H1 (cell line): ENCODE data around the gene ARHGEF7. TPM values are rescaled to one million over a fixed set of nuclear protein-coding genes. Genes with fewer than 3 reads are reported as not detected.

Experiments used
- CTCF ChIA-PET: fragments of 300-600 bp; sonication (Branson Sonifier 250); formaldehyde crosslinking; loops from one replicate; lab custom pipeline; 2021; ENCODE audit not compliant: partially characterized antibody; lab: Charles Lee
- POLR2A ChIA-PET: fragments of 300-600 bp; sonication (Branson Sonifier 250); formaldehyde crosslinking; loops from one replicate; lab custom pipeline; 2021; ENCODE audit warnings: inconsistent platforms; ENCODE audit not compliant: partially characterized antibody; lab: Charles Lee
- DNase-seq, 2 experiments: peaks; one replicate each; pipeline versions ENCODE4 v3.0.0 to v3.0.0-alpha.2; 2010 to 2022; ENCODE audit warnings: low spot score in 2 of 2, low read depth in 1 of 2, mixed read lengths in 1 of 2
- FAIRE-seq: peaks from 2 replicates; lab custom pipeline; 2011; peaks lifted over from hg19 to GRCh38; lab: Jason Lieb, UNC
- H2AFZ ChIP-seq: 2 replicates; pipeline ENCODE4 v1.8.1; 2012; ENCODE audit warnings: low read length, inconsistent platforms
- H2AK5ac ChIP-seq: 2 replicates; pipeline ENCODE4 v1.6.1; 2013; ENCODE audit warnings: low read depth, low read length
- H2BK120ac ChIP-seq: replicated peaks from 2 replicates; pipeline ENCODE3; 2013; ENCODE audit warnings: low read depth, low read length, inconsistent platforms
- H2BK12ac ChIP-seq: 2 replicates; pipeline ENCODE4 v1.6.1; 2013; ENCODE audit warnings: low read depth, low read length
- H2BK15ac ChIP-seq: 2 replicates; pipeline ENCODE4 v1.6.1; 2013; ENCODE audit warnings: low read length
- H2BK20ac ChIP-seq: 2 replicates; pipeline ENCODE4 v1.6.1; 2013; ENCODE audit warnings: low read length
- H2BK5ac ChIP-seq: 2 replicates; pipeline ENCODE4 v1.6.1; 2013; ENCODE audit warnings: low read depth, low read length
- H3K14ac ChIP-seq: 2 replicates; pipeline ENCODE4 v1.6.1; 2013; ENCODE audit warnings: inconsistent platforms; ENCODE audit not compliant: insufficient read length
- H3K18ac ChIP-seq: 2 replicates; pipeline ENCODE4 v1.6.1; 2013; ENCODE audit warnings: low read length; ENCODE audit errors: extremely low read depth
- H3K23ac ChIP-seq: 2 replicates; pipeline ENCODE4 v1.6.1; 2013; ENCODE audit warnings: inconsistent platforms; ENCODE audit not compliant: insufficient read length
- H3K23me2 ChIP-seq: 2 replicates; pipeline ENCODE4 v1.6.1; 2013; ENCODE audit warnings: low read depth, low read length
- H3K27ac ChIP-seq: 2 replicates; pipeline ENCODE4 v1.6.1; 2011; ENCODE audit warnings: low read depth, low read length, inconsistent platforms
- H3K27me3 ChIP-seq, 4 experiments: replicated peaks in 1 of 4; 1 replicate in 1 of 4; 2 replicates in 3 of 4; pipeline versions ENCODE4 v1.6.1 to v1.8.1; 2011 to 2013; ENCODE audit warnings: low read length in 3 of 4, mild to moderate bottlenecking in 3 of 4, inconsistent platforms in 2 of 4, mixed read lengths in 2 of 4, moderate library complexity in 1 of 4; ENCODE audit not compliant: control insufficient read depth in 3 of 4, insufficient read depth in 3 of 4; ENCODE audit errors: extremely low read depth in 1 of 4
- H3K36me3 ChIP-seq, 4 experiments: 2 replicates each; pipeline versions ENCODE4 v1.6.1 to v1.8.1; 2011 to 2013; ENCODE audit warnings: mild to moderate bottlenecking in 4 of 4, low read length in 3 of 4, moderate library complexity in 2 of 4, control low read depth in 1 of 4, inconsistent platforms in 1 of 4; ENCODE audit not compliant: insufficient read depth in 4 of 4, control insufficient read depth in 2 of 4
- H3K4ac ChIP-seq: replicated peaks from 2 replicates; pipeline ENCODE3; 2013; ENCODE audit warnings: low read length, low read depth, mixed read lengths, inconsistent platforms; ENCODE audit not compliant: insufficient read length
- H3K4me1 ChIP-seq, 4 experiments: replicated peaks in 1 of 4; 1 replicate in 1 of 4; 2 replicates in 3 of 4; pipeline versions ENCODE4 v1.6.1 to v1.8.1; 2011 to 2013; ENCODE audit warnings: low read length in 3 of 4, inconsistent platforms in 2 of 4, mixed read lengths in 1 of 4; ENCODE audit not compliant: insufficient read depth in 4 of 4, control insufficient read depth in 3 of 4
- H3K4me2 ChIP-seq, 2 experiments: 2 replicates each; pipeline versions ENCODE4 v1.6.1 to v1.8.1; 2011 to 2013; ENCODE audit warnings: low read depth in 2 of 2, low read length in 2 of 2, control low read depth in 1 of 2, inconsistent platforms in 1 of 2, mild to moderate bottlenecking in 1 of 2; ENCODE audit not compliant: insufficient read depth in 1 of 2
- H3K4me3 ChIP-seq, 4 experiments: fragments of 200-600, 300-600 bp in 1 of 4; sonication (generic), shearing (Covaris generic), sonication (Bioruptor Twin) in 1 of 4; 2 replicates each; pipeline versions ENCODE4 v1.5.1 to v1.8.1; 2011 to 2016; ENCODE audit warnings: low read length in 4 of 4, low read depth in 3 of 4, control low read depth in 2 of 4, inconsistent platforms in 2 of 4, mild to moderate bottlenecking in 2 of 4, mixed read lengths in 1 of 4, moderate library complexity in 1 of 4; ENCODE audit not compliant: insufficient read depth in 2 of 4; ENCODE audit errors: extremely low read depth in 1 of 4
- H3K56ac ChIP-seq: replicated peaks from 2 replicates; pipeline ENCODE3; 2013; ENCODE audit warnings: low read depth, mild to moderate bottlenecking, mixed read lengths, low read length, inconsistent platforms; ENCODE audit not compliant: insufficient read length
- H3K79me1 ChIP-seq: 2 replicates; pipeline ENCODE4 v1.6.1; 2013; ENCODE audit warnings: low read depth, low read length, control low read depth
- H3K79me2 ChIP-seq, 2 experiments: 2 replicates each; pipeline versions ENCODE4 v1.6.1 to v1.8.1; 2012 to 2013; ENCODE audit warnings: low read length in 2 of 2, mild to moderate bottlenecking in 2 of 2, inconsistent platforms in 1 of 2; ENCODE audit not compliant: insufficient read depth in 2 of 2, control insufficient read depth in 1 of 2
- H3K9ac ChIP-seq, 4 experiments: replicated peaks in 1 of 4; 1 replicate in 1 of 4; 2 replicates in 3 of 4; pipeline versions ENCODE4 v1.6.1 to v1.8.1; 2011 to 2013; ENCODE audit warnings: low read depth in 3 of 4, low read length in 3 of 4, control low read depth in 2 of 4, mild to moderate bottlenecking in 2 of 4, moderate library complexity in 2 of 4, inconsistent platforms in 1 of 4; ENCODE audit errors: extremely low read depth in 1 of 4
- H3K9me3 ChIP-seq, 2 experiments: 2 replicates each; pipeline versions ENCODE4 v1.6.1 to v1.8.1; 2012 to 2013; ENCODE audit warnings: mild to moderate bottlenecking in 2 of 2, moderate library complexity in 2 of 2, control low read depth in 1 of 2, inconsistent platforms in 1 of 2, low read depth in 1 of 2, low read length in 1 of 2, mixed read lengths in 1 of 2; ENCODE audit not compliant: insufficient read depth in 2 of 2
- H4K20me1 ChIP-seq, 2 experiments: replicated peaks in 1 of 2; 2 replicates each; pipeline versions ENCODE3 to v1.8.1; 2011 to 2013; ENCODE audit warnings: inconsistent platforms in 2 of 2, low read length in 2 of 2, mild to moderate bottlenecking in 1 of 2; ENCODE audit not compliant: insufficient read depth in 2 of 2, control insufficient read depth in 1 of 2
- H4K5ac ChIP-seq: 2 replicates; pipeline ENCODE4 v1.6.1; 2013; ENCODE audit warnings: low read length, low read depth, mixed read lengths, inconsistent platforms; ENCODE audit not compliant: insufficient read length
- H4K8ac ChIP-seq: 2 replicates; pipeline ENCODE4 v1.8.0; 2013; ENCODE audit warnings: mild to moderate bottlenecking, moderate library complexity, low read length, inconsistent platforms; ENCODE audit not compliant: insufficient read depth; ENCODE audit errors: extremely low read depth
- H4K91ac ChIP-seq: replicated peaks from 2 replicates; pipeline ENCODE3; 2013; ENCODE audit warnings: low read length, mixed read lengths, inconsistent platforms; ENCODE audit not compliant: insufficient read length
- BCL11A ChIP-seq, 2 experiments: IDR thresholded peaks; one replicate each; pipeline ENCODE4 v1.6.1; 2011; ENCODE audit warnings: low read depth in 2 of 2, low read length in 2 of 2, mild to moderate bottlenecking in 2 of 2
- GABPA ChIP-seq: IDR thresholded peaks from 2 replicates; pipeline ENCODE4 v1.6.1; 2011; ENCODE audit warnings: mild to moderate bottlenecking, low read length, moderate library complexity, borderline replicate concordance; ENCODE audit not compliant: insufficient read depth
- RNF2 ChIP-seq: fragments of 200-900, 300-1000 bp; sonication (generic); IDR thresholded peaks from 2 replicates; pipeline ENCODE4 v1.7.1; 2016; ENCODE audit warnings: borderline replicate concordance, low read depth, mild to moderate bottlenecking, antibody characterized with exemption, low read length; ENCODE audit not compliant: poor library complexity, severe bottlenecking; ENCODE audit errors: missing control alignments
- YY1 ChIP-seq: IDR thresholded peaks from 2 replicates; pipeline ENCODE4 v1.6.1; 2011; ENCODE audit warnings: low read depth, mild to moderate bottlenecking, low read length
- WGBS, 2 experiments: shearing (Covaris generic) in 1 of 2; methylation state at CpG; one replicate each; pipeline versions ENCODE4 v1.1.6 to v1.1.7; 2013 to 2015; ENCODE audit warnings: low lambda C conversion rate in 2 of 2, mixed read lengths in 2 of 2, inconsistent platforms in 1 of 2, low coverage in 1 of 2, missing lambda C conversion rate in 1 of 2; ENCODE audit not compliant: insufficient replicate concordance in 2 of 2, insufficient coverage in 1 of 2, insufficient read length in 1 of 2; ENCODE audit errors: extremely low coverage in 1 of 2, missing lambda C conversion rate in 1 of 2; 5-methylcytosine and 5-hydroxymethylcytosine counted together
- polyA plus RNA-seq, 7 experiments: library from polyadenylated mRNA; depleted of rRNA in 3 of 7; stranded (reverse) in 5 of 7; unstranded in 2 of 7; fragments of >200 nt in 5 of 7; fragments of 200-250 nt in 2 of 7; gene quantifications; 1 replicate in 5 of 7; 2 replicates in 1 of 7; 4 replicates in 1 of 7; pipeline versions ENCODE4 v1.2.1 to v1.2.3, GENCODE V29; 2011 to 2013; ENCODE audit warnings: missing spikeins in 2 of 7, mixed read lengths in 2 of 7
- total RNA-seq: library from RNA; stranded (reverse); fragmentation: NEBNext Ultra II Directional; extraction: Animal tissue kit (Norgen Biotek cat#: 25700); gene quantifications from 2 replicates; pipeline ENCODE4 v1.2.1, GENCODE V29; 2021
- TF ChIP-seq, protein P1 (sequence below), 3 experiments: IDR thresholded peaks; 1 replicate in 2 of 3; 2 replicates in 1 of 3; pipeline versions ENCODE4 v1.5.1 to v1.6.1; 2011; ENCODE audit warnings: low read length in 3 of 3, mild to moderate bottlenecking in 3 of 3, inconsistent platforms in 2 of 3, low read depth in 1 of 3, moderate library complexity in 1 of 3; ENCODE audit not compliant: insufficient read depth in 1 of 3; ENCODE audit errors: control extremely low read depth in 1 of 3

The ARHGEF7 gene
- total and polyA plus RNA-seq, 2 of the 8 experiments (the other 6 are each of a cell fraction or from before 2014, with no cell fraction given) = 26.2 to 56.5 TPM

DNA sequence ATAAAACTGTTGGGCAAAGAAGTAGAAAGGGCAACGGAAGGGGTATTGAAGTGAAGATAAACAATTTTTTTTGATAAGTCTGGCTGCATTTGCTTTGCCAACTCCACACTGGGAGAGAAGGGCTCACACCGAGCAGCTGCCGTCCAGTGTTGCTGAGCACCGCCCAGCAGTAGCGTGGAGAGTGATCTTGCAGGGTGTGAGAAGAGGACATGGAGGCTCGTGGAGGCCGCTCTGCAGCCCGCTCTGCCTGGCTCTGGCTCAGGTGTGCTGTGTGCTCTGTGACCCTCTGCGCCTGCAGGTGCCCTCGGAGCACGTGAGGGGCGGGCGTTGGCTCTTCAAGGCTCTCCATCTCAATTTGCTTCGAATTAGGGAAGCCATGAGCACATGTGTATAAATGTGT is 169.5 kb downstream of the ARHGEF7 start:
- Histone ChIP-seq H3K79me1 (0 out of 2 replicates have a peak, but pooled peaks cover 3% of the 10 kb centered on the region), H3K18ac (no peak overlapping the region), H3K4ac (no peak overlapping the region), H3K9ac (no peak overlapping the region), H2BK120ac (no peak overlapping the region), H4K8ac (no peak overlapping the region), H2BK12ac (no peak overlapping the region), H4K20me1 (peaks cover 2 to 3% of the 10 kb centered on the region in 2 experiments), H3K9me3 (no peaks in the 10 kb centered on the region), H3K36me3 (peaks cover 25 to 61% (median 50%) of the 10 kb centered on the region in 4 experiments), H4K5ac (no peak overlapping the region), H3K4me2 (no peak overlapping the region), H3K27me3 (no peaks in the 10 kb centered on the region), H4K91ac (no peak overlapping the region), H2AK5ac (no peak overlapping the region), H2BK5ac (no peak overlapping the region), H3K14ac (no peak overlapping the region), H2AFZ (no peak overlapping the region), H3K79me2 (no peaks in the 10 kb centered on the region), H3K23ac (no peak overlapping the region), H2BK20ac (no peak overlapping the region), H3K4me3 (no peak overlapping the region), H3K4me1 (no peaks in the 10 kb centered on the region), H3K56ac (no peak overlapping the region), H3K23me2 (0 out of 2 replicates have a peak, but pooled peaks cover 1% of the 10 kb centered on the region), H3K27ac (no peak overlapping the region), H2BK15ac (no peak overlapping the region)
- DNase-seq = no peak
- no peak for FAIRE-seq
- CTCF ChIA-PET = interaction anchor here (0.6 to 1.6 kb wide), 5 partner anchors 9 to 145 kb away, joined by 3 to 5 read pairs (median 3); no protein-coding TSS in a partner anchor
- POLR2A ChIA-PET = no interaction called here
- 93% methylated on average over 14 of the region's 14 CpGs; no CpG with 5 or more reads in 1 of the 2 experiments for WGBS, 2 experiments
- TF ChIP-seq BCL11A (IDR thresholded peaks at IDR 0.05; ENCODE audit: low read depth in 2 of 2, low read length in 2 of 2) (no peak), RNF2 (no peak), YY1 (no peak), GABPA (no peak)
- TF ChIP-seq, protein P1, sequence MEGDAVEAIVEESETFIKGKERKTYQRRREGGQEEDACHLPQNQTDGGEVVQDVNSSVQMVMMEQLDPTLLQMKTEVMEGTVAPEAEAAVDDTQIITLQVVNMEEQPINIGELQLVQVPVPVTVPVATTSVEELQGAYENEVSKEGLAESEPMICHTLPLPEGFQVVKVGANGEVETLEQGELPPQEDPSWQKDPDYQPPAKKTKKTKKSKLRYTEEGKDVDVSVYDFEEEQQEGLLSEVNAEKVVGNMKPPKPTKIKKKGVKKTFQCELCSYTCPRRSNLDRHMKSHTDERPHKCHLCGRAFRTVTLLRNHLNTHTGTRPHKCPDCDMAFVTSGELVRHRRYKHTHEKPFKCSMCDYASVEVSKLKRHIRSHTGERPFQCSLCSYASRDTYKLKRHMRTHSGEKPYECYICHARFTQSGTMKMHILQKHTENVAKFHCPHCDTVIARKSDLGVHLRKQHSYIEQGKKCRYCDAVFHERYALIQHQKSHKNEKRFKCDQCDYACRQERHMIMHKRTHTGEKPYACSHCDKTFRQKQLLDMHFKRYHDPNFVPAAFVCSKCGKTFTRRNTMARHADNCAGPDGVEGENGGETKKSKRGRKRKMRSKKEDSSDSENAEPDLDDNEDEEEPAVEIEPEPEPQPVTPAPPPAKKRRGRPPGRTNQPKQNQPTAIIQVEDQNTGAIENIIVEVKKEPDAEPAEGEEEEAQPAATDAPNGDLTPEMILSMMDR (IDR thresholded peaks at IDR 0.05; ENCODE audit: control extremely low read depth in 1 of 3, insufficient read depth in 1 of 3, low read depth in 1 of 3, low read length in 3 of 3) = no peak
